ENCODE measurements around the gene PCDHA12. TPM values are rescaled to one million over a fixed set of nuclear protein-coding genes. Genes with fewer than 3 reads are reported as not detected.
"Not testable (repeated sequence)": the region's sequence is repeated elsewhere in the genome, so short reads cannot be mapped to it uniquely, and the experiment has no call there.

PCDHA12 gene
- total and polyA plus RNA-seq, 4 donors: 0.05 to 0.57 TPM; not detected in 2

DNA sequence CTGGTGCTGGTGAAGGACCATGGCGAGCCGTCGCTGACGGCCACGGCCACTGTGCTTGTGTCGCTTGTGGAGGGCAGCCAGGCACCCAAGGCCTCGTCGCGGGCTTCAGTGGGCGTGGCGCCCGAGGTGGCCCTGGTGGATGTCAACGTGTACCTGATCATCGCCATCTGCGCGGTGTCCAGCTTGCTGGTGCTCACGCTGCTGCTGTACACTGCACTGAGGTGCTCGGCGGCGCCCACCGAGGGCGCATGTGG, 17.2 kb upstream of the PCDHA12 start:
- intact Hi-C loops (cut with DNase I): no loop called here
- ATAC-seq (ENCODE audit: low FRiP score): no peak
- Histone ChIP-seq H3K27ac (ENCODE audit: low read depth in 1 of 2, low read length in 2 of 2) (no peak overlapping the region), H3K4me3 (ENCODE audit: low read length in 2 of 2) (no peak overlapping the region), H3K36me3 (ENCODE audit: control insufficient read depth in 1 of 2, insufficient read depth in 2 of 2, low read length in 1 of 2) (no peaks in the 10 kb centered on the region), H3K9me3 (ENCODE audit: control insufficient read depth, low read length) (peaks cover 25% of the 10 kb centered on the region), H3K4me1 (ENCODE audit: control insufficient read depth in 1 of 2, insufficient read depth in 2 of 2, low read length in 2 of 2) (no peaks in the 10 kb centered on the region), H3K27me3 (ENCODE audit: control insufficient read depth in 1 of 2, insufficient read depth in 2 of 2, low read length in 1 of 2) (no peaks in the 10 kb centered on the region)
- 50% methylated on average over 22 of the region's 22 CpGs; no CpG with 5 or more reads in 1 of the 2 donors for WGBS, 2 donors
- DNase-seq: no peak

DNA sequence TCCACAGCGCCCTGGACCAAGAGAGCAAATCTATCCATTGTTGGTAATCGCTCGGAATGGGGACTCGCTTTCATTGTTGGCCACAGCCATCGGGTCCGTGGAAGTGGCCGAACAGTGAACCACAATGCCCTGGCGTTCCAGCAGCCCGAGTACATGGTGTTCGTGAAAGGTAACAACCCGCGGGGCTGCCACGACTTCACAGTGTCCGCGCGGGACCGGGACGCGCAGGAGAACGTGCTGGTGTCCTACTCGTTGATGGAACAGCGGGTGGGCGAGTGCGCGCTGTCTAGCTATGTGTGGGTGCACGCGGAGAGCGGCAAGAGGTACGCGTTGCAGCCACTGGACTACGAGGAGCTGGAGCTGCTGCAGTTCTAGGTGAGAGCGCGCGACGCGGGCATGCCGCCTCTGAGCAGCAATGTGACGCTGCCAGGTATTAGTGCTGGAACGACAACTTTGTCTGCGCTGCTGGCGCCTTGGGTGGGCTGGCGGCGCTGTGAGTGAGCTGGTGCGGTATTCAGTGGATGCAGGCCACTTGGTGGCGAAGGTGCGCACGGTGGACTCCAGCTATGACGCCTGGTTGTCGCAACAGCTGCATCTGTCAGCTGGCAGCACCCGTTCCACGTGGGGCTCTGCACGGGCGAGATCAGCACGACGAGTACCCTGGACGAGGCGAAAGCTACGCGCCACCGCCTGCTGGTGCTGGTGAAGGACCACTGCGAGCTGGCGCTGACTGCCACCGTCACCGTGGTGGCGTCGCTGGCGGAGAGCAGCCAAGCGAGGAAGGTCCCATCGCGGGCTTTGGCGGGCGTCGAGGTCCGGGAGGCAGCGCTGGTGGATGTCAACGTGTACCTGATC, 12.4 kb upstream of the PCDHA12 start:
- WGBS, 2 donors: 31 to 35% methylated on average over 75 to 76 of the region's 76 CpGs
- Histone ChIP-seq H3K9me3 (ENCODE audit: control insufficient read depth, low read length) (peaks cover 18% of the 10 kb centered on the region), H3K4me1 (ENCODE audit: control insufficient read depth in 1 of 2, insufficient read depth in 2 of 2, low read length in 2 of 2) (no peaks in the 10 kb centered on the region), H3K27ac (ENCODE audit: low read depth in 1 of 2, low read length in 2 of 2) (no peak overlapping the region), H3K4me3 (ENCODE audit: low read length in 2 of 2) (no peak overlapping the region), H3K36me3 (ENCODE audit: control insufficient read depth in 1 of 2, insufficient read depth in 2 of 2, low read length in 1 of 2) (no peaks in the 10 kb centered on the region), H3K27me3 (ENCODE audit: control insufficient read depth in 1 of 2, insufficient read depth in 2 of 2, low read length in 1 of 2) (no peaks in the 10 kb centered on the region)
- ATAC-seq (ENCODE audit: low FRiP score): no peak
- intact Hi-C loops (cut with DNase I): no loop called here
- DNase-seq: no peak

DNA sequence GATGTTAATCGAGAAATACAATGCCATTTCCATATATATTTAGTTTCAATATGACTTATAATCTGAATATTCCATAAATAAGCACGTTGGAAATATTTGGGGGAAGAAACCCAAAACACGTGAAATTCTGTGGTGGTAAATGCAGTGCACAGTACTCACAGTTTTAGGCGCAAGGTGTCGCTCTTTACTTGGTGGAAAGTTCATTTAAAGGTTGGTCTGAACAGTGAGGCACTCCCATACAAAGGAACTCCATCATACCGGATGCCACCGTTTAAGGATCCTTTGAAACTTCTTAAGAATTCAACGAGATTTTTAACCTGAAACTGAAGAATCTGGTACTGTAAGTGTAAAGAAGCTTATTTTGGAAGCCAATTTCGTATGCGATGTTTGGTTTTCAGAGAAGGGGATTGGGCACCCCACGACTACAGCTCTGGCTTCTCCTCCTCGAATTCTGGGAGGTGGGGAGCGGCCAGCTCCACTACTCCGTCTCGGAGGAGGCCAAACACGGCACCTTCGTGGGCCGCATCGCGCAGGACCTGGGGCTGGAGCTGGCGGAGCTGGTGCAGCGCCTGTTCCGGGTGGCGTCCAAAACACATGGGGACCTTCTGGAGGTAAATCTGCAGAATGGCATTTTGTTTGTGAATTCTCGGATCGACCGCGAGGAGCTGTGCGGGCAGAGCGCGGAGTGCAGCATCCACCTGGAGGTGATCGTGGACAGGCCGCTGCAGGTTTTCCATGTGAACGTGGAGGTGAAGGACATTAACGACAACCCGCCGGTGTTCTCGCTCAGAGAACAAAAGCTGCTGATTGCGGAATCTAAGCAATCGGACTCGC, 6.2 kb upstream of the PCDHA12 start, which contains the start of gene PCDHA11:
Gene PCDHA11 (plus strand): TSS at position 237 of the 834 bp plus-strand sequence. CDS start 147 bp downstream, at position 384.
- no peak for DNase-seq
- intact Hi-C loops (cut with DNase I): no loop called here
- WGBS, 2 donors: 11 to 13% methylated on average over 41 of the region's 41 CpGs
- Histone ChIP-seq H3K27me3 (ENCODE audit: control insufficient read depth in 1 of 2, insufficient read depth in 2 of 2, low read length in 1 of 2) (no peaks in the 10 kb centered on the region), H3K27ac (ENCODE audit: low read depth in 1 of 2, low read length in 2 of 2) (no peak within 1 kb of the TSS), H3K4me3 (ENCODE audit: low read length in 2 of 2) (no peak within 1 kb of the TSS), H3K4me1 (ENCODE audit: control insufficient read depth in 1 of 2, insufficient read depth in 2 of 2, low read length in 2 of 2) (no peaks in the 10 kb centered on the region), H3K9me3 (ENCODE audit: control insufficient read depth, low read length) (peaks cover 14% of the 10 kb centered on the region), H3K36me3 (ENCODE audit: control insufficient read depth in 1 of 2, insufficient read depth in 2 of 2, low read length in 1 of 2) (no peaks in the 10 kb centered on the region)
- ATAC-seq (ENCODE audit: low FRiP score): no peak

DNA sequence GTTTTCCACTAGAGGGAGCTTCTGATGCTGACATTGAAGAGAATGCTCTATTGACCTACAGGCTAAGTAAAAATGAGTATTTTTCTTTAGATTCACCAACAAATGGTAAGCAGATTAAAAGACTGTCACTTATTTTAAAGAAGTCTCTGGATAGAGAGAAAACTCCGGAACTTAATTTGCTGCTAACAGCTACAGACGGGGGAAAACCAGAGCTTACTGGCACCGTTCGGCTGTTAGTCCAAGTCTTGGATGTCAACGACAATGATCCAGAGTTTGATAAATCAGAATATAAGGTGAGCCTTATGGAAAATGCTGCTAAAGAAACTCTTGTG, 5.6 kb upstream of the PCDHA12 start:
- H3K4me3 ChIP-seq (ENCODE audit: low read length in 2 of 2): no peak overlapping the region
- no peaks in the 10 kb centered on the region for H3K36me3 ChIP-seq (ENCODE audit: control insufficient read depth in 1 of 2, insufficient read depth in 2 of 2, low read length in 1 of 2)
- ATAC-seq (ENCODE audit: low FRiP score) (no peak), DNase-seq (no peak)
- no peak overlapping the region for H3K27ac ChIP-seq (ENCODE audit: low read depth in 1 of 2, low read length in 2 of 2)
- H3K27me3 ChIP-seq (ENCODE audit: control insufficient read depth in 1 of 2, insufficient read depth in 2 of 2, low read length in 1 of 2): no peaks in the 10 kb centered on the region
- intact Hi-C loops (cut with DNase I): no loop called here
- H3K4me1 ChIP-seq (ENCODE audit: control insufficient read depth in 1 of 2, insufficient read depth in 2 of 2, low read length in 2 of 2): no peaks in the 10 kb centered on the region
- H3K9me3 ChIP-seq (ENCODE audit: control insufficient read depth, low read length): peaks cover 14% of the 10 kb centered on the region
- WGBS, 2 donors: 45 to 50% methylated on average over 5 of the region's 5 CpGs

DNA sequence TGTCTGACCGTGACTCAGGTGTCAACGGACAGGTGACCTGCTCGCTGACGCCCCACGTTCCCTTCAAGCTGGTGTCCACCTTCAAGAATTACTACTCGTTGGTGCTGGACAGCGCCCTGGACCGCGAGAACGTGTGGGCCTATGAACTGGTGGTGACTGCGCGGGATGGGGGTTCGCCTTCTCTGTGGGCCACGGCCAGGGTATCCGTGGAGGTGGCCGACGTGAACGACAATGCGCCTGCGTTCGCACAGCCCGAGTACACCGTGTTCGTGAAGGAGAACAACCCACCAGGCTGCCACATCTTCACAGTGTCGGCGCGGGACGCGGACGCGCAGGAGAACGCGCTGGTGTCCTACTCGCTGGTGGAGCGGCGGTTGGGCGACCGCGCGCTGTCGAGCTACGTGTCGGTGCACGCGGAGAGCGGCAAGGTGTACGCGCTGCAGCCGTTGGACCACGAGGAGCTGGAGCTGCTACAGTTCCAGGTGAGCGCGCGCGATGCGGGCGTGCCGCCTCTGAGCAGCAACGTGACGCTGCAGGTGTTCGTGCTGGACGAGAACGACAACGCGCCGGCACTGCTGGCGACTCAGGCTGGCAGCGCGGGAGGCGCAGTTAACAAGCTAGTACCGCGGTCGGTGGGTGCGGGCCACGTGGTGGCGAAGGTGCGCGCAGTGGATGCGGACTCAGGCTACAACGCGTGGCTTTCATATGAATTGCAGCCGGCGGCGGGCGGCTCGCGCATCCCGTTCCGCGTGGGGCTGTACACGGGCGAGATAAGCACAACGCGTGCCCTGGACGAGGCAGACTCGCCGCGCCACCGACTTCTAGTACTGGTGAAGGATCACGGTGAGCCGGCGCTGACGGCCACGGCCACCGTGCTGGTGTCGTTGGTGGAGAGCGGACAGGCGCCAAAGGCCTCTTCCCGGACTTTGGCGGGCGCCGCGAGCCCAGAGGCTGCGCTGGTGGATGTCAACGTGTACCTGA, 4.6 kb upstream of the PCDHA12 start:
- Histone ChIP-seq H3K27ac (ENCODE audit: low read depth in 1 of 2, low read length in 2 of 2) (no peak overlapping the region), H3K9me3 (ENCODE audit: control insufficient read depth, low read length) (peaks cover 16% of the 10 kb centered on the region), H3K27me3 (ENCODE audit: control insufficient read depth in 1 of 2, insufficient read depth in 2 of 2, low read length in 1 of 2) (no peaks in the 10 kb centered on the region), H3K4me3 (ENCODE audit: low read length in 2 of 2) (no peak overlapping the region), H3K4me1 (ENCODE audit: control insufficient read depth in 1 of 2, insufficient read depth in 2 of 2, low read length in 2 of 2) (no peaks in the 10 kb centered on the region), H3K36me3 (ENCODE audit: control insufficient read depth in 1 of 2, insufficient read depth in 2 of 2, low read length in 1 of 2) (no peaks in the 10 kb centered on the region)
- intact Hi-C loops (cut with DNase I): no loop called here
- whole genome bisulfite sequencing, 2 donors: 35 to 36% methylated on average over 114 of the region's 114 CpGs
- no peak for ATAC-seq (ENCODE audit: low FRiP score)
- DNase-seq: no peak

DNA sequence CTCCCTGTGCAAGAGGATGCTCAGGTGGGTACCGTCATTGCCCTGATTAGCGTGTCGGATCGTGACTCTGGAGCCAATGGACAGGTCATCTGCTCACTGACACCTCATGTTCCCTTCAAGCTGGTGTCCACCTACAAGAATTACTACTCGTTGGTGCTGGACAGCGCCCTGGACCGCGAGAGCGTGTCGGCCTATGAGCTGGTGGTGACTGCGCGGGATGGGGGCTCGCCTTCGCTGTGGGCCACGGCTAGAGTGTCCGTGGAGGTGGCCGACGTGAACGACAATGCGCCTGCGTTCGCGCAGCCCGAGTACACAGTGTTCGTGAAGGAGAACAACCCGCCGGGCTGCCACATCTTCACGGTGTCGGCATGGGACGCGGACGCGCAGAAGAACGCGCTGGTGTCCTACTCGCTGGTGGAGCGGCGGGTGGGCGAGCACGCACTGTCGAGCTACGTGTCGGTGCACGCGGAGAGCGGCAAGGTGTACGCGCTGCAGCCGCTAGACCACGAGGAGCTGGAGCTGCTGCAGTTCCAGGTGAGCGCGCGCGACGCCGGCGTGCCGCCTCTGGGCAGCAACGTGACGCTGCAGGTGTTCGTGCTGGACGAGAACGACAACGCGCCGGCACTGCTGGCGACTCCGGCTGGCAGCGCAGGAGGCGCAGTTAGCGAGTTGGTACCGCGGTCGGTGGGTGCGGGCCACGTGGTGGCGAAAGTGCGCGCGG, 1.6 kb downstream of the PCDHA12 start:
- ATAC-seq (ENCODE audit: low FRiP score); DNase-seq; H3K36me3 ChIP-seq (ENCODE audit: control insufficient read depth in 1 of 2, insufficient read depth in 2 of 2, low read length in 1 of 2); H3K27me3 ChIP-seq (ENCODE audit: control insufficient read depth in 1 of 2, insufficient read depth in 2 of 2, low read length in 1 of 2); intact Hi-C loops (cut with DNase I); H3K27ac ChIP-seq (ENCODE audit: low read depth in 1 of 2, low read length in 2 of 2); H3K4me3 ChIP-seq (ENCODE audit: low read length in 2 of 2); H3K4me1 ChIP-seq (ENCODE audit: control insufficient read depth in 1 of 2, insufficient read depth in 2 of 2, low read length in 2 of 2): not testable (repeated sequence)
- WGBS, 2 donors: 31% methylated on average over 79 to 80 of the region's 80 CpGs
- H3K9me3 ChIP-seq (ENCODE audit: control insufficient read depth, low read length): peaks cover 16% of the 10 kb centered on the region

DNA sequence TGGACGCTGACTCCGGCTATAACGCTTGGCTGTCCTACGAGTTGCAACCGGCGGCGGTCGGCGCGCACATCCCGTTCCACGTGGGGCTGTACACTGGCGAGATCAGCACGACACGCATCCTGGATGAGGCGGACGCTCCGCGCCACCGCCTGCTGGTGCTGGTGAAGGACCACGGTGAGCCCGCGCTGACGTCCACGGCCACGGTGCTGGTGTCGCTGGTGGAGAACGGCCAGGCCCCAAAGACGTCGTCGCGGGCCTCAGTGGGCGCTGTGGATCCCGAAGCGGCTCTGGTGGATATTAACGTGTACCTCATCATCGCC, 2.1 kb downstream of the PCDHA12 start:
- peaks cover 0 to 3% of the 10 kb centered on the region in 2 donors for H3K27me3 ChIP-seq (ENCODE audit: control insufficient read depth in 1 of 2, insufficient read depth in 2 of 2, low read length in 1 of 2)
- no peak overlapping the region for H3K27ac ChIP-seq (ENCODE audit: low read depth in 1 of 2, low read length in 2 of 2)
- H3K36me3 ChIP-seq (ENCODE audit: control insufficient read depth in 1 of 2, insufficient read depth in 2 of 2, low read length in 1 of 2): no peaks in the 10 kb centered on the region
- H3K4me3 ChIP-seq (ENCODE audit: low read length in 2 of 2): no peak overlapping the region
- ATAC-seq (ENCODE audit: low FRiP score): no peak
- DNase-seq: no peak
- H3K4me1 ChIP-seq (ENCODE audit: control insufficient read depth in 1 of 2, insufficient read depth in 2 of 2, low read length in 2 of 2): no peaks in the 10 kb centered on the region
- 35 to 36% methylated on average over 37 of the region's 37 CpGs for WGBS, 2 donors
- peaks cover 18% of the 10 kb centered on the region for H3K9me3 ChIP-seq (ENCODE audit: control insufficient read depth, low read length)
- intact Hi-C loops (cut with DNase I): no loop called here
